OCI-LY3 (cell line): ENCODE results near the gene TYRO3.

Source experiments
- H2AFZ ChIP-seq: fragments of 200-600, 300-600 bp; shearing (Covaris generic); 2 replicates; pipeline ENCODE4 v1.6.0; 2014; ENCODE audit warnings: antibody characterized with exemption, low read depth, low read length
- H3K27ac ChIP-seq: fragments of 200-600, 300-600 bp; sonication (generic); 2 replicates; pipeline ENCODE4 v1.5.1; 2014; ENCODE audit warnings: mild to moderate bottlenecking, low read length, moderate library complexity, mixed read lengths
- H3K27me3 ChIP-seq: fragments of 200-600, 300-600 bp; sonication (generic); 2 replicates; pipeline ENCODE4 v1.6.1; 2014; ENCODE audit warnings: low read depth, low read length, mixed read lengths
- H3K36me3 ChIP-seq: fragments of 200-600, 300-600 bp; sonication (generic); replicated peaks from 2 replicates; pipeline ENCODE3; 2014; ENCODE audit warnings: low read depth, low read length, mixed read lengths
- H3K4me1 ChIP-seq: fragments of 300-600, 200-600 bp; sonication (generic); 2 replicates; pipeline ENCODE4 v1.6.1; 2014; ENCODE audit warnings: low read length, mixed read lengths
- H3K4me2 ChIP-seq: fragments of 200-600, 300-600 bp; sonication (generic); 2 replicates; pipeline ENCODE4 v1.6.1; 2014; ENCODE audit warnings: low read length, mixed read lengths
- H3K4me3 ChIP-seq: fragments of 300-600, 200-600 bp; sonication (generic); 2 replicates; pipeline ENCODE4 v1.5.1; 2014; ENCODE audit warnings: antibody characterized with exemption, mild to moderate bottlenecking, low read length, moderate library complexity
- H3K79me2 ChIP-seq: fragments of 300-600, 200-600 bp; shearing (Covaris generic); 2 replicates; pipeline ENCODE4 v1.6.1; 2014; ENCODE audit warnings: mild to moderate bottlenecking, low read length, mixed read lengths
- H3K9ac ChIP-seq: fragments of 300-600, 200-600 bp; shearing (Covaris generic); 2 replicates; pipeline ENCODE4 v1.6.0; 2014; ENCODE audit warnings: mild to moderate bottlenecking, low read length, moderate library complexity
- H3K9me3 ChIP-seq: fragments of 200-600, 300-600 bp; shearing (Covaris generic); 2 replicates; pipeline ENCODE4 v1.6.1; 2014; ENCODE audit warnings: low read length, mixed read lengths; ENCODE audit not compliant: insufficient read depth
- H4K20me1 ChIP-seq: fragments of 200-600, 300-600 bp; sonication (generic); 2 replicates; pipeline ENCODE4 v1.6.1; 2016; ENCODE audit warnings: low read length, mixed read lengths; ENCODE audit not compliant: insufficient read depth
- EZH2phosphoT487 ChIP-seq: fragments of 200-600 bp; shearing (Covaris generic); IDR thresholded peaks from 2 replicates; pipeline ENCODE4 v1.6.1; 2018; ENCODE audit warnings: antibody characterized with exemption, mixed run types, low read depth
- TF ChIP-seq, protein P1 (sequence below): fragments of 200-600, 300-600 bp; sonication (generic); IDR thresholded peaks from 2 replicates; pipeline ENCODE4 v1.5.1; 2014; ENCODE audit warnings: antibody characterized with exemption, low read length, low read depth

TYRO3 gene

DNA sequence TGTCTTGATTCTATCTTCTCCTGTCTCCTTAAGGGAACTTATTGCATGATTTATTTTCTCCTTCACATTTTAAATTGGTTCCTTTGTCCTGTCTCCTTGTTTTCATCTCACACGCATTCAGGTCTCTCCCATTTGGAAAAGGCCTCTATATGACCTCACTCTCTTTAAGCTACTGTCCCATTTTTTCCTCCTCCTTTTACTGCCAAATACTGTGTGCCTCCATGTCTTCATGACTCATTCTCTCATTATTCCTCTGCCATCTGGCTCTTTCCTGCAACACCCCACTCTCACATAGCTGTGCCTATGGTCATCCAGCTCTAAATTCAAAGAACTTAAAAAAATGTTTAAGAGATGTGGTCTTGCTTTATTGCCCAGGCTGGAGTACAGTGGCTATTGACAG, 48.0 kb downstream of the TYRO3 start:
- H3K4me1 ChIP-seq: peaks cover 11% of the 10 kb centered on the region
- no peaks in the 10 kb centered on the region for H4K20me1 ChIP-seq
- no peak overlapping the region for H3K9ac ChIP-seq
- no peak overlapping the region for H3K4me3 ChIP-seq
- no peak overlapping the region for H3K27ac ChIP-seq
- TF ChIP-seq, protein P1, sequence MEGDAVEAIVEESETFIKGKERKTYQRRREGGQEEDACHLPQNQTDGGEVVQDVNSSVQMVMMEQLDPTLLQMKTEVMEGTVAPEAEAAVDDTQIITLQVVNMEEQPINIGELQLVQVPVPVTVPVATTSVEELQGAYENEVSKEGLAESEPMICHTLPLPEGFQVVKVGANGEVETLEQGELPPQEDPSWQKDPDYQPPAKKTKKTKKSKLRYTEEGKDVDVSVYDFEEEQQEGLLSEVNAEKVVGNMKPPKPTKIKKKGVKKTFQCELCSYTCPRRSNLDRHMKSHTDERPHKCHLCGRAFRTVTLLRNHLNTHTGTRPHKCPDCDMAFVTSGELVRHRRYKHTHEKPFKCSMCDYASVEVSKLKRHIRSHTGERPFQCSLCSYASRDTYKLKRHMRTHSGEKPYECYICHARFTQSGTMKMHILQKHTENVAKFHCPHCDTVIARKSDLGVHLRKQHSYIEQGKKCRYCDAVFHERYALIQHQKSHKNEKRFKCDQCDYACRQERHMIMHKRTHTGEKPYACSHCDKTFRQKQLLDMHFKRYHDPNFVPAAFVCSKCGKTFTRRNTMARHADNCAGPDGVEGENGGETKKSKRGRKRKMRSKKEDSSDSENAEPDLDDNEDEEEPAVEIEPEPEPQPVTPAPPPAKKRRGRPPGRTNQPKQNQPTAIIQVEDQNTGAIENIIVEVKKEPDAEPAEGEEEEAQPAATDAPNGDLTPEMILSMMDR: no peak
- no peak for TF ChIP-seq EZH2phosphoT487
- no peak overlapping the region for H3K4me2 ChIP-seq
- no peaks in the 10 kb centered on the region for H3K79me2 ChIP-seq
- H3K9me3 ChIP-seq: no peaks in the 10 kb centered on the region
- H2AFZ ChIP-seq: no peak overlapping the region
- no peaks in the 10 kb centered on the region for H3K36me3 ChIP-seq
- H3K27me3 ChIP-seq: peaks cover 32% of the 10 kb centered on the region

DNA sequence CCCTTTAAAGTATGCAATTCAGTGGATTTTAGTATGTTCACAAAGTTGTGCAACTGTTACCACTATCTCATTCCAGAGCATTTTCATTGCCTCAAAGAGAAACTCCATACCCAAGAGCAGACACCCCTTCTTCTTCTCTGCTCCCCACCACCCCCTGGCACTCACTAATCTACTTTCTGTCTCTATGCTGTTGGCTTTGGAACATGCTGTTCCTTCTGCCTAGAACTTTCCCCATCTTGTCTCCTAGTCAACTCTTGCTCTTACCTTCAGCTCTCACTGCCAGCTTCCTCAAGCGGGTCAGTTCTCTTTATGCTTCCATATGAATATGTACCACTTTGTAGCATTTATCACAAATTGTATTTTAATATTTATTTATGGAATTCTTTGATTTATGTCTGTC, 50.1 kb downstream of the TYRO3 start:
- no peaks in the 10 kb centered on the region for H4K20me1 ChIP-seq

DNA sequence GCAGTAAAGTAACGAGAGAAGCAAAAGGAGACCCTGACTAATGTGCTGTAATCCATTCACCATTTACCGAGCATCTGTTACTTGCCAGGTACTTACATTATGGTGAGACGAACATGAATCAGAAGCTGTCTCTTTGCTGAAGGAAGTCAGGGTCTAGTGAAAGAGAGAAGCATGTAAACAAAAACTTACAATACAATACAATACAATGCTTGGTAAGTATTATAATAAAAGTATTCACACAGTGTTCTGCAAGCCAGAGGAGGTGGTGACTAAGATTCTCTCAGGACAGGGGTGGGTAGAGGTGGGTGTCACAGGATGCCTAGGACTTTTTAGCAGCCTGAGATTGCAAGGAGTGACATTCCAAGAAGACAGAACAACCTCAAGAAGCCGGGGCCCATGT, 51.0 kb downstream of the TYRO3 start:
- no peaks in the 10 kb centered on the region for H3K79me2 ChIP-seq
- no peak overlapping the region for H3K9ac ChIP-seq
- TF ChIP-seq, protein P1: no peak
- no peak for TF ChIP-seq EZH2phosphoT487
- H4K20me1 ChIP-seq: no peaks in the 10 kb centered on the region
- no peaks in the 10 kb centered on the region for H3K9me3 ChIP-seq
- H3K4me3 ChIP-seq: no peak overlapping the region
- H3K27ac ChIP-seq: no peak overlapping the region
- no peaks in the 10 kb centered on the region for H3K36me3 ChIP-seq
- H3K4me1 ChIP-seq: no peaks in the 10 kb centered on the region
- H2AFZ ChIP-seq: no peak overlapping the region
- peak overlapping the region; percentile 31 for H3K4me2 ChIP-seq
- H3K27me3 ChIP-seq: peaks cover 7% of the 10 kb centered on the region; the same call in 1 of the 2 replicates

More for the DNA sequence above, 50.1 kb downstream of the TYRO3 start:
- Histone ChIP-seq H3K9ac (no peak overlapping the region), H3K36me3 (no peaks in the 10 kb centered on the region), H2AFZ (no peak overlapping the region), H3K4me1 (peaks cover 8% of the 10 kb centered on the region), H3K4me2 (no peak overlapping the region), H3K27ac (no peak overlapping the region), H3K4me3 (no peak overlapping the region), H3K27me3 (peaks cover 14% of the 10 kb centered on the region), H3K79me2 (no peaks in the 10 kb centered on the region), H3K9me3 (no peaks in the 10 kb centered on the region)
- TF ChIP-seq, protein P1: no peak
- TF ChIP-seq EZH2phosphoT487: no peak

DNA sequence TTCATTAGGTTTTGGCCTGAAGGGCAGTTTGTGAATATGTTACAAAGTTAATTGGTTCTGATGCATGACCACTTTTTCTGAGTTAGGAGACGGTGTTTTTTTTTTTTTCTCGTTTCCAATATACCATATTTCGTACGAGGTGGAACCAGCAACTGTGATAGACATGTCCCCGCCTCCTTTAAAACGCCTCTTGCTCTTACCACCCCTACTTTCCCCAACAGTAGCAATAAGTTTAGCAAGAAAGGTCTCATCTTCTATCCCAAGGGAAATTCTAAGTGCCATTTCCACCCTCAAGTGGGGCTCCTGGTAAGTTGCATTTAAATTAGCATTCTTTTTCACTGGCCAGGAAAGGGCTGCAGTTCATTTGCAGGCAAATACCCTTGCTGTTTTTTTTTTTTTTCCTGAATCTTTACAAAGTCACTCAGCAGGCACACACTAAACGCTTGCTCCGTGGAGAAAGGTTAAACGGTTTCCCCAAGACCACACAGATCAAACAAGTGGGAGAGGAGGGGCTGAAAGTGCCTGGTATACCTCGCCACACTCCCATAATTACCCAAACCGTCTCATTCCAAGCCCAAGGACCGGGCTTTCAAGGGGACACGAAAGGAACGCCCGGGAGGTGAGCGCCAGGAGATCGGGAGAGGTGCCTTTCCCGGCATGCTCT, 61.7 kb downstream of the TYRO3 start:
- TF ChIP-seq, protein P1: no peak
- no peak for TF ChIP-seq EZH2phosphoT487
- no peak overlapping the region for H3K27ac ChIP-seq
- no peaks in the 10 kb centered on the region for H3K36me3 ChIP-seq
- no peak overlapping the region for H3K4me3 ChIP-seq
- H3K9ac ChIP-seq: no peak overlapping the region
- no peaks in the 10 kb centered on the region for H4K20me1 ChIP-seq
- H2AFZ ChIP-seq: no peak overlapping the region
- H3K9me3 ChIP-seq: no peaks in the 10 kb centered on the region
- no peaks in the 10 kb centered on the region for H3K79me2 ChIP-seq
- no peaks in the 10 kb centered on the region for H3K27me3 ChIP-seq
- H3K4me2 ChIP-seq: no peak overlapping the region
- no peaks in the 10 kb centered on the region for H3K4me1 ChIP-seq
